Fibroblast of lung (primary cell): ENCODE results near the gene LTC4S. TPM values are rescaled to one million over a fixed set of nuclear protein-coding genes. Genes with fewer than 3 reads are reported as not detected.

ENCODE experiments used
- DNase-seq, 2 donors: peaks; one replicate each; pipeline versions ENCODE4 v3.0.0 to v3.0.0-alpha.2; 2010; ENCODE audit warnings: low read depth in 2 of 2
- H2AFZ ChIP-seq: 2 replicates; pipeline ENCODE4 v1.5.1; 2012; ENCODE audit warnings: low read length, control low read depth, inconsistent platforms
- H3K27ac ChIP-seq: 2 replicates; pipeline ENCODE4 v1.5.1; 2011; ENCODE audit warnings: low read length, control low read depth; ENCODE audit not compliant: insufficient read depth
- H3K27me3 ChIP-seq: 2 replicates; pipeline ENCODE4 v1.5.1; 2011; ENCODE audit warnings: mild to moderate bottlenecking, low read length; ENCODE audit not compliant: control insufficient read depth, insufficient read depth
- H3K36me3 ChIP-seq: 2 replicates; pipeline ENCODE4 v1.5.1; 2011; ENCODE audit warnings: low read length; ENCODE audit not compliant: control insufficient read depth, insufficient read depth
- H3K4me1 ChIP-seq: 2 replicates; pipeline ENCODE4 v1.5.1; 2011; ENCODE audit warnings: low read length; ENCODE audit not compliant: control insufficient read depth, insufficient read depth; ENCODE audit errors: extremely low read depth
- H3K4me2 ChIP-seq: 2 replicates; pipeline ENCODE4 v1.5.1; 2011; ENCODE audit warnings: low read length, control low read depth; ENCODE audit not compliant: insufficient read depth; ENCODE audit errors: extremely low read depth
- H3K4me3 ChIP-seq, 4 experiments: fragments of 200-600 bp in 1 of 4; sonication (generic) in 1 of 4; replicated peaks in 1 of 4; 2 replicates each; pipeline ENCODE4 v1.5.1; 2011 to 2016; ENCODE audit warnings: low read length in 4 of 4, low read depth in 3 of 4, mild to moderate bottlenecking in 3 of 4, control low read depth in 2 of 4, inconsistent platforms in 1 of 4, mixed read lengths in 1 of 4; ENCODE audit not compliant: insufficient read depth in 1 of 4; ENCODE audit errors: control extremely low read depth in 1 of 4
- H3K79me2 ChIP-seq: 2 replicates; pipeline ENCODE4 v1.5.1; 2012; ENCODE audit warnings: mild to moderate bottlenecking, low read length, inconsistent platforms; ENCODE audit not compliant: control insufficient read depth, insufficient read depth
- H3K9ac ChIP-seq: 2 replicates; pipeline ENCODE4 v1.5.1; 2011; ENCODE audit warnings: mild to moderate bottlenecking, low read length, control low read depth; ENCODE audit not compliant: insufficient read depth
- H3K9me3 ChIP-seq: 2 replicates; pipeline ENCODE4 v1.5.1; 2012; ENCODE audit warnings: low read depth, low read length; ENCODE audit not compliant: control insufficient read depth, insufficient read depth
- H4K20me1 ChIP-seq: 2 replicates; pipeline ENCODE4 v1.5.1; 2011; ENCODE audit warnings: low read length; ENCODE audit not compliant: control insufficient read depth, insufficient read depth; ENCODE audit errors: extremely low read depth
- EZH2 ChIP-seq: IDR thresholded peaks from 2 replicates; pipeline ENCODE4 v1.5.1; 2012; ENCODE audit warnings: low read length, control low read depth, mild to moderate bottlenecking; ENCODE audit errors: missing control alignments
- polyA plus RNA-seq, 2 donors: library from polyadenylated mRNA; depleted of rRNA in 1 of 2; stranded (reverse) in 1 of 2; unstranded in 1 of 2; fragments of >200 nt; gene quantifications; 2 replicates each; pipeline ENCODE4 v1.2.1, GENCODE V29; 2011 to 2012; ENCODE audit warnings: missing spikeins in 1 of 2
- total RNA-seq: library from RNA; depleted of rRNA; stranded (reverse); fragments of >200 nt; gene quantifications from 2 replicates; pipeline ENCODE4 v1.2.1, GENCODE V29; 2014
- TF ChIP-seq, protein P1 (sequence below), 2 donors: IDR thresholded peaks in 1 of 2; conservative IDR thresholded peaks in 1 of 2; 1 replicate in 1 of 2; 2 replicates in 1 of 2; pipeline ENCODE4 v1.5.1; 2011 to 2012; ENCODE audit warnings: low read length in 2 of 2, control low read depth in 1 of 2, inconsistent platforms in 1 of 2, low read depth in 1 of 2, mild to moderate bottlenecking in 1 of 2

The LTC4S gene
- total and polyA plus RNA-seq, 2 donors (not counting 1 experiment from before 2014, with no cell fraction given) = 0.32 to 0.83 TPM

GRCh38 chr5:179830818-179831468 lies 37.2 kb downstream of the LTC4S start:
- Histone ChIP-seq H3K4me3 (no peak overlapping the region), H4K20me1 (no peaks in the 10 kb centered on the region), H3K27me3 (no peaks in the 10 kb centered on the region), H3K9me3 (no peaks in the 10 kb centered on the region), H3K4me1 (no peaks in the 10 kb centered on the region), H3K4me2 (no peak overlapping the region), H2AFZ (no peak overlapping the region), H3K36me3 (peaks cover 42% of the 10 kb centered on the region), H3K79me2 (peaks cover 19% of the 10 kb centered on the region), H3K9ac (no peak overlapping the region), H3K27ac (no peak overlapping the region)
- no peak for DNase-seq
- no peak for TF ChIP-seq EZH2
- TF ChIP-seq, protein P1, sequence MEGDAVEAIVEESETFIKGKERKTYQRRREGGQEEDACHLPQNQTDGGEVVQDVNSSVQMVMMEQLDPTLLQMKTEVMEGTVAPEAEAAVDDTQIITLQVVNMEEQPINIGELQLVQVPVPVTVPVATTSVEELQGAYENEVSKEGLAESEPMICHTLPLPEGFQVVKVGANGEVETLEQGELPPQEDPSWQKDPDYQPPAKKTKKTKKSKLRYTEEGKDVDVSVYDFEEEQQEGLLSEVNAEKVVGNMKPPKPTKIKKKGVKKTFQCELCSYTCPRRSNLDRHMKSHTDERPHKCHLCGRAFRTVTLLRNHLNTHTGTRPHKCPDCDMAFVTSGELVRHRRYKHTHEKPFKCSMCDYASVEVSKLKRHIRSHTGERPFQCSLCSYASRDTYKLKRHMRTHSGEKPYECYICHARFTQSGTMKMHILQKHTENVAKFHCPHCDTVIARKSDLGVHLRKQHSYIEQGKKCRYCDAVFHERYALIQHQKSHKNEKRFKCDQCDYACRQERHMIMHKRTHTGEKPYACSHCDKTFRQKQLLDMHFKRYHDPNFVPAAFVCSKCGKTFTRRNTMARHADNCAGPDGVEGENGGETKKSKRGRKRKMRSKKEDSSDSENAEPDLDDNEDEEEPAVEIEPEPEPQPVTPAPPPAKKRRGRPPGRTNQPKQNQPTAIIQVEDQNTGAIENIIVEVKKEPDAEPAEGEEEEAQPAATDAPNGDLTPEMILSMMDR (conservative IDR thresholded peaks at IDR 0.05 in 1 of 2, IDR thresholded peaks at IDR 0.05 in 1 of 2; ENCODE audit: low read depth in 1 of 2, low read length in 2 of 2) = no peak

DNA sequence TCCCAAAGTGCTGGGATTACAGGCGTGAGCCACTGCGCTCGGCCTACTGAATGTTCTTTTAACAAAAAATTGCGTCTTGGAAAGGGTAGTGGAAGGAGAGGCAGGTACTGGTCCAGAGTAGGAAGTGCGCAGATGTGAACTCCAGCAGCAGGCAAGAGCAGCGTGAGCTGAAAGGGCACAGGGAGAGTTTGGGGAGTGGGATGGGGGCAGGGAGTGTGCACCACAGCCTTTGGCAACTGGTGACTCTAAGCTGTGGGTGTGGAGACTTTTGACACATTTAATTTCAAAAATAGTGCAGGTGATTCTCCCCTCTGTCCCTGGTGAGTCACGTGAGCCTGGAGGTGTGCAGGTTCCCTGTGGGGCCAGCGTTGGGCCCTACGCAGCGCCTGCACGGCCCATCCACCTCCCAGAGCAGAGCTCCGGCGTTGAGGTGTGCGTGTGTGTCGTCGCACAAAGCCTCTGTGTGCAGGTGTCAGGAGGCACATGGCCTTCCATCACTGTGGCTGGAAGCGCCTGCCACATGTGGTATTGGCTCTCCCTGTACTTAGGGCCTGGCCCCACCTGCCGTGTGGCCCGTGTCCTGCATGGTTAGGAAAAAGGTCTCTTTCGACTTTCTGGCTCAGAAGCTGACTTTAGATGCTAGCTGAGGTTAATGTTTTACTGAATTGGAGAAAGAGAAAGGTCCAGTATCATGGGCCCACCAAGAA lies 38.4 kb downstream of the LTC4S start:
- H3K79me2 ChIP-seq = peaks cover 17% of the 10 kb centered on the region
- H4K20me1 ChIP-seq = peaks cover 2% of the 10 kb centered on the region

DNA sequence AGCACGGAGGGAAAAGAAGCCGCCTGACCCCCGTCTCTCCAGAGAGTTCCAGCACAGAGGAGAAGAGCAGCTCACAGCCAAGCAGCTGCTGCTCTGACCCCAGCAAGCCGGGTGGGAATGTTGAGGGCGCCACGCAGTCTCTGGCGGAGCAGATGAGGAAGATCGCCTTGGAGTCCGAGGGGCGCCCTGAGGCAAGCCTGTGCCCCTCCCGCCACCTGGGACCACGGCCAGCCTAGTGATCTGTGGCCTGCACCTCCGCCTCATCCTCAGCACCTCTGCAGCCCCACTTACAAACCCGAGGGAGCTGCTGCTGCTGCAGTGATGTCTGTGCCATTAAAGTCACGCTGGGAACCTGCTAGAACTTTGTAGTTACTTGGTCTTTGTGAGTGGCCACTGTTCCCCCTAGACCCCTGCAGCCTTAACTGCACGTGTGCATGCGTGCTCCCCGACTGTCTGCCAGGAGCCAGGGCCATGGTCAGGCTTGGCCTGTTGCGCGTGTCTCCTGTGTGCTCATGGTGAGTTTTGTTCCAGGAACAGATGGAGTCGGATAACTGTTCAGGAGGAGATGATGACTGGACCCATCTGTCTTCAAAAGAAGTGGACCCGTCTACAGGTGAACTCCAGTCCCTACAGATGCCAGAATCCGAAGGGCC lies 39.4 kb downstream of the LTC4S start:
- Histone ChIP-seq H3K9me3 (no peaks in the 10 kb centered on the region), H3K9ac (no peak overlapping the region), H3K79me2 (peaks cover 13% of the 10 kb centered on the region), H3K27ac (no peak overlapping the region), H3K4me3 (no peak overlapping the region), H3K27me3 (no peaks in the 10 kb centered on the region), H3K36me3 (peaks cover 53% of the 10 kb centered on the region), H4K20me1 (peaks cover 2% of the 10 kb centered on the region), H3K4me2 (no peak overlapping the region), H2AFZ (no peak overlapping the region), H3K4me1 (peaks cover 4% of the 10 kb centered on the region)
- DNase-seq = no peak
- TF ChIP-seq, protein P1 (conservative IDR thresholded peaks at IDR 0.05 in 1 of 2, IDR thresholded peaks at IDR 0.05 in 1 of 2; ENCODE audit: low read depth in 1 of 2, low read length in 2 of 2) = no peak
- TF ChIP-seq EZH2 = no peak

More for the DNA sequence above, 38.4 kb downstream of the LTC4S start:
- Histone ChIP-seq H3K4me1 (peaks cover 4% of the 10 kb centered on the region), H3K4me2 (no peak overlapping the region), H3K27me3 (no peaks in the 10 kb centered on the region), H2AFZ (no peak overlapping the region), H3K9ac (no peak overlapping the region), H3K9me3 (no peaks in the 10 kb centered on the region), H3K4me3 (no peak overlapping the region), H3K36me3 (peaks cover 49% of the 10 kb centered on the region), H3K27ac (no peak overlapping the region)
- no peak for TF ChIP-seq EZH2
- TF ChIP-seq, protein P1 (conservative IDR thresholded peaks at IDR 0.05 in 1 of 2, IDR thresholded peaks at IDR 0.05 in 1 of 2; ENCODE audit: low read depth in 1 of 2, low read length in 2 of 2) = no peak
- no peak for DNase-seq
